ENCODE data around the gene CD248.

CD248 gene

DNA sequence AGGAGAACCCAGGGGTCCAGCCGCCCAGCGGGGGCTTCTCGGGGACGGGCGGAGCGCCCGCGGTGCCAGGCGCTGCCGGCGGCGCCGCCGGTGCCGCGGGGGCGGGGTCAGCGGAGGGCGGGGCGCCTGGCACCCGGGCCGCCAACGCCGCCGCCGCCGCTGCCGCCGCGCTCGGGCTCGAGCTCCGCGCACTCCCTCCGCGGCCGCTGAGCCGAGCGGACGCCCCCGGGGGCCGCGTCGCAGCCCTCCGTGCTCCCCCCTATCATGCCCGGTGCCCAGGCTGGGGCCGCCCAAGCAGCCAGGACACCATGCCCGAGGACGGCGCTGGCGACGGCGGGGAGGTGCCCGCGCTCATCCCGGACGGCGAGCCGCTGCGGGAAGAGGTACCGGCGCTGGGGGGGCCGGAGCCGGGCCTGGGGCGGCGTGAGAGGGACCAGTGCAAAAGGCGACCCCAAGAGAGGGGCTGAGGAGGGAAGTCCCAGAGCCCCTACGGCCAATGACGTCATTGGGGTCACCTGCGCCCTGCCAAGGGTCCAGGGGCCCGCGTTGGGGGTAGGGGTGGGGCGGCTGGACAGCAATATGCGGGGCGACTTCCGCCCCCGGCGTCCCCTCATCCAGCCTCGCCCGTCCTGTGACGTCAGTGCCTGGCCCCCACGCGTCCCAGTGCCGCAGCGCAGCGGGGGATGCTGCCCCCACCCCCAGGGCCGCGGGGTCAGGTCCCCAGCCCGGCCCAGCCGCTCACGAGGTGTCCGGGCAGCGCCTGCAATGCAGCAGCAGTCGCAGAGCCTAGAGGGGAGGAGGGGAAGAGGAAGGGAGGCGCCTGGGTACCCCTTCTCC, 24.9 kb downstream of the CD248 start, which contains the start of gene TMEM151A:
TMEM151A (plus strand) TSS at position 189 of the 837 bp plus-strand sequence; CDS start at position 309, 120 bp downstream.
- Mint-ChIP-seq H3K36me3 (no peaks in the 10 kb centered on the region), H3K27ac (no peak within 1 kb of the TSS), H3K9me3 (no peaks in the 10 kb centered on the region), H3K27me3 (peaks cover 39% of the 10 kb centered on the region), H3K4me3 (peak within 1 kb of the TSS; percentile 11), H3K4me1 (peaks cover 41% of the 10 kb centered on the region)
- ATAC-seq: no peak

DNA sequence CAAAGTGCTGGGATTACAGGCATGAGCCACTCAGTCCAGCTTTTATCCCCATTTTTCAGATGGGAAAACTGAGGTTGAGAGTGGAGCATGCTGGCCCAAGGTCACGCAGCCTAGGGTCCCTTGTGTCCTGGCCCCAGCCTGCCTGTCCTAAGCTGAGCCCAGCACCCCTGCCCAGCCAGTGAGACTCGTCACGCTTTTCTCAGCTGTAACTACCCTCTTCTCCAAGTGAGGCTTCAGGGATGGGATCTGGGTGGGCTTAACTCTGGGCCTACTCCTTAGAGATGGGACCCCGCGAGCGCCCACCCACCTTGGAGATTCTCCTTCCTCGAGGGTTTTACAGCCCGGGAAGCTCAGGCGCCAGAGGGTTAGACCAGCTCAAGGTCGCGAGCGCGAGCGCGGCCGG, 25.5 kb downstream of the CD248 start:
- no peaks in the 10 kb centered on the region for H3K9me3 Mint-ChIP-seq
- no peak overlapping the region for H3K4me3 Mint-ChIP-seq
- no peak overlapping the region for H3K27ac Mint-ChIP-seq
- no peak for ATAC-seq
- peaks cover 46% of the 10 kb centered on the region for H3K4me1 Mint-ChIP-seq
- no peaks in the 10 kb centered on the region for H3K36me3 Mint-ChIP-seq
- peaks cover 33% of the 10 kb centered on the region for H3K27me3 Mint-ChIP-seq

GRCh38 chr11:66290330-66290621, 26.6 kb downstream of the CD248 start:
- ATAC-seq: no peak

DNA sequence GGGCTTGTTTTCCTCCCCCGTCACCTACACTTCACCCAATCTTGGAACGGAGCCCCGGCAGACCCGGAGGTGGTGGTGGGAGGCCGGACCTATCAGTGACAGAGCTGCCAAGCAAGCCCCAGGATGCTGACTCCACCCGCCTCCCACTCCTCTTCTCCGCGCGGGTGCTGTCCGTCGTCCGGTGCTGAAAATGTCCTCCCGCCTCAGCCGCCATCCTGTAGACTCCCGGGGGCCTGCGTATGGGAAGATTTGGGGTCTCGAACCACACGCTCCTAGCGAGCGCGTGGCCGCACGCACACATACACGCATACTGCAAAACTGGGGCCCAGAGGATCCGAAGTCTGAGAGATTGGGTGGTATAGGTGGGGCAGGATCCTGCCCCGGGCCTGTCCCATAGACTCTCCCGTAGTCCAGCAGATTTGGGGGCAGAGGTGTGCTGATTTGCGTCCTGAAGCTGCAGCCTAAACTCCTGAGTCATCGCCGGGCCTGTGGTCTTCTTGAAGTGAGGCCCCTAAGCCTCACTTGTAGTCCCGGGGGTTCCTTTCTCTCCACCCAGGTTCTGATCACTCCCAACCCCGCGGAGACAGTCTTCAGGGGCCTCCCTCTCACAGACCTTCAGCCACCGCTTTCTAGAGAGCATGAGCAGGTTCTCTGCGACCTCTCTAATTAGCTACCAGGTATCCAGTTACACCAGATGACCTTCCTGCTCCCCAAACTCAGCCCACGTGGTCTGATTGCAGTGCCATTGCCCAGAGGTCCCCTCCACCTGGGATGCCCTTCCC, 27.1 kb downstream of the CD248 start:
- ATAC-seq: peak; percentile 76
- Mint-ChIP-seq H3K27me3 (peaks cover 26% of the 10 kb centered on the region), H3K36me3 (no peaks in the 10 kb centered on the region), H3K27ac (peak overlapping the region; percentile 81), H3K4me3 (peak overlapping the region; percentile 84), H3K9me3 (no peaks in the 10 kb centered on the region), H3K4me1 (peaks cover 59% of the 10 kb centered on the region)

More at GRCh38 chr11:66290330-66290621, 26.6 kb downstream of the CD248 start:
- H3K4me1 Mint-ChIP-seq: peaks cover 55% of the 10 kb centered on the region
- H3K36me3 Mint-ChIP-seq: no peaks in the 10 kb centered on the region
- H3K9me3 Mint-ChIP-seq: no peaks in the 10 kb centered on the region
- H3K27me3 Mint-ChIP-seq: peaks cover 27% of the 10 kb centered on the region
- peak overlapping the region; percentile 81 for H3K27ac Mint-ChIP-seq
- H3K4me3 Mint-ChIP-seq: peak overlapping the region; percentile 84

DNA sequence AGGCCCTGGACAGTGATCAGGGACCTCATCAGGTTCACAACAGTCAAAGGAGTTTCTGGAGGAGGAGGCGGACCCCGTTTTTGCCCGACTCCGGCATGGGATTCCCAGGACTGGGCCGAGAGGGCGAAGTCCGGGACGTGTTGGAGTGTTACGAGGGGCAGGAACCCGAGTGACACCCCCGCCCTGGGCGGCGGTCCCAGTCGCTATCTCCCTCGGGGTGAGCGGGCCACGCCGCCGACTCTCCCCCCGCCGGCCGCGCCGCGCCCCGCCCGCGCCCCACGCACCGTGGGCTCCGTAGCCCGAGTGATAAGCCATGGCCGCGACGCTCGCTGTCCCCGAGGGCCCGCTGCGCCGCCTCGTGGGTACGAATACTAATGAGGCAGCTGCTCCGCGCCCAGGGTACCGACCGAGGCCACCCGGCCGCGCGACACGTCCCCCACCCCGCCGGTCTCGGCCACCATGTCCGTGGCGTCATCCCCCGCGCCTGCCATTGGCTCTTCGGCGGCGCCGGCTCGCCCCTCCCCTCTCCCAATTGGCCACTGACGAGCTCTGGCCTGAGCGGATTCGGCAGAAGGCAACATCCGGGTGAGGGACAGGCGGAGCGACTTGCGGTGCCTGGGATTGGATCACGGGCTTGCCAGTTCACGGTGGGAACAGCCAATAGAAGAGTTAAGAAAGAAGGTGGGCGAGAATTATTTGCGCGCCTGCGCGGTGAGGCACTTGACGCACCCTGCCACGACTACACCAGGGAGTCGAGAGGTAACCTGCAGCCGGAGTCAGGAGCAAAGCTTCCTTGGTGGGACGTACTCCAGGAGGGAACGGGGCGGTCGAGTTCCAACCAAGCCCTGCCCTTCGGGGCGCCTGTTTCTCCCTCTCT, 27.9 kb downstream of the CD248 start, which contains the start of gene YIF1A:
YIF1A (minus strand) TSS at position 473 of the 877 bp plus-strand sequence; CDS start at position 315, 158 bp downstream.
- ATAC-seq: peak; percentile 98
- Mint-ChIP-seq H3K27ac (peak within 1 kb of the TSS; percentile 81), H3K9me3 (no peaks in the 10 kb centered on the region), H3K4me3 (peak within 1 kb of the TSS; percentile 84), H3K27me3 (peaks cover 19% of the 10 kb centered on the region), H3K36me3 (peaks cover 6% of the 10 kb centered on the region), H3K4me1 (peaks cover 67% of the 10 kb centered on the region)

- Mint-ChIP-seq H3K27ac (peak overlapping the region; percentile 81), H3K4me3 (peak overlapping the region; percentile 84), H3K9me3 (no peaks in the 10 kb centered on the region), H3K4me1 (peaks cover 69% of the 10 kb centered on the region), H3K27me3 (peaks cover 10% of the 10 kb centered on the region), H3K36me3 (peaks cover 6% of the 10 kb centered on the region)
- no peak for ATAC-seq
These were observed 28.8 kb downstream of the CD248 start for GRCh38 chr11:66287889-66288670.

- no peak for ATAC-seq
These were observed 29.5 kb downstream of the CD248 start for GRCh38 chr11:66287211-66287888.

GRCh38 chr11:66286699-66287098, 30.1 kb downstream of the CD248 start:
- H3K36me3 Mint-ChIP-seq: peaks cover 6% of the 10 kb centered on the region
- peaks cover 74% of the 10 kb centered on the region for H3K4me1 Mint-ChIP-seq
- H3K27me3 Mint-ChIP-seq: no peaks in the 10 kb centered on the region
- H3K27ac Mint-ChIP-seq: no peak overlapping the region
- ATAC-seq: no peak
- H3K9me3 Mint-ChIP-seq: no peaks in the 10 kb centered on the region
- H3K4me3 Mint-ChIP-seq: peak overlapping the region; percentile 35

More at GRCh38 chr11:66287211-66287888, 29.5 kb downstream of the CD248 start:
- peak overlapping the region; percentile 81 for H3K27ac Mint-ChIP-seq
- H3K36me3 Mint-ChIP-seq: peaks cover 6% of the 10 kb centered on the region
- H3K9me3 Mint-ChIP-seq: no peaks in the 10 kb centered on the region
- peak overlapping the region; percentile 64 for H3K4me3 Mint-ChIP-seq
- H3K27me3 Mint-ChIP-seq: peaks cover 3% of the 10 kb centered on the region
- peaks cover 69% of the 10 kb centered on the region for H3K4me1 Mint-ChIP-seq

GRCh38 chr11:66285250-66285947, 31.4 kb downstream of the CD248 start:
- Mint-ChIP-seq H3K27me3 (peaks cover 7% of the 10 kb centered on the region), H3K9me3 (no peaks in the 10 kb centered on the region), H3K36me3 (peaks cover 6% of the 10 kb centered on the region), H3K4me1 (peaks cover 80% of the 10 kb centered on the region), H3K27ac (no peak overlapping the region), H3K4me3 (no peak overlapping the region)
- ATAC-seq: no peak

DNA sequence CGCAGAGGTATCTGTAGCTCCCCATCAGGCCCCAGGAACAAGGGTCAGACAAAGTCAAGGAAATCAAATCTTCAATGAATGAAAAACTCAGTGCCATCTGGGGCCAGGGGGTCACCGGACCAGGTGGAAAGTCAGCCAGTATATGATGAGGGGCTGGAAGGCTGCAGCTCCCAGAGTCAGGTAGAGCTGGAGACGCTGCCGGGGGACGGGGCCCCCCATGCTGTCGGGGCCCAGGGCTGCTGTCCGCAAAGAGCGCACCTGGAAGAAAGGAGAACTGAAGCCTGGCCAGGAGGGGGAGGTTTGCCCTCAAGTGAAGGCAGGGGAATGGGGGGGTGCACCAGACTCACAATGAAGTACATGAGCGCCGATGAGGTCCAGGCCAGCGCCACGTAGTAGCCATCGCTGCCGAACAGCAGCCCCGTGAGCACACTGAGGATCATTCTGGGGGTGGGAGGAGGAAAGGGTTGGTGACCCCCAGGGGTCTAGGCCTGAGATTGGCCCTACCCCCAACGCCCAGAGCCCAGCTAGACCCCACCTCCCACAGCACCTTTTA, 32.2 kb downstream of the CD248 start:
- H3K36me3 Mint-ChIP-seq: peaks cover 6% of the 10 kb centered on the region
- ATAC-seq: no peak
- peaks cover 75% of the 10 kb centered on the region for H3K4me1 Mint-ChIP-seq
- no peak overlapping the region for H3K4me3 Mint-ChIP-seq
- H3K27ac Mint-ChIP-seq: no peak overlapping the region
- H3K9me3 Mint-ChIP-seq: no peaks in the 10 kb centered on the region
- peaks cover 12% of the 10 kb centered on the region for H3K27me3 Mint-ChIP-seq

- no peak for ATAC-seq
- no peak overlapping the region for H3K4me3 Mint-ChIP-seq
- no peaks in the 10 kb centered on the region for H3K9me3 Mint-ChIP-seq
- H3K27me3 Mint-ChIP-seq: peaks cover 21% of the 10 kb centered on the region
- peaks cover 6% of the 10 kb centered on the region for H3K36me3 Mint-ChIP-seq
- H3K4me1 Mint-ChIP-seq: peaks cover 82% of the 10 kb centered on the region
- peak overlapping the region; percentile 57 for H3K27ac Mint-ChIP-seq
These were observed 33.3 kb downstream of the CD248 start for GRCh38 chr11:66283461-66284105.

GRCh38 chr11:66282468-66283455, 34.1 kb downstream of the CD248 start:
- Mint-ChIP-seq H3K4me1 (peaks cover 77% of the 10 kb centered on the region), H3K27me3 (peaks cover 21% of the 10 kb centered on the region), H3K27ac (peak overlapping the region; percentile 57), H3K36me3 (peaks cover 6% of the 10 kb centered on the region), H3K9me3 (no peaks in the 10 kb centered on the region), H3K4me3 (peak overlapping the region; percentile 32)
- peak; percentile 90 for ATAC-seq
